H54 (cell line): Measurements from ENCODE around the gene MTRF1L.
"Not testable (repeated sequence)": the region's sequence is repeated elsewhere in the genome, so short reads cannot be mapped to it uniquely, and the experiment has no call there.

Experiments used
- DNase-seq: peaks from one replicate; pipeline ENCODE4 v3.0.0; 2011; ENCODE audit warnings: low spot score, mixed read lengths; ENCODE audit not compliant: insufficient read length
- FAIRE-seq: peaks from 3 replicates; lab custom pipeline; 2011; peaks lifted over from hg19 to GRCh38; lab: Jason Lieb, UNC
- POLR2A ChIP-seq: IDR thresholded peaks from 2 replicates; pipeline ENCODE4 v1.6.1; 2011; ENCODE audit warnings: low read depth, mild to moderate bottlenecking, low read length

Gene MTRF1L

DNA sequence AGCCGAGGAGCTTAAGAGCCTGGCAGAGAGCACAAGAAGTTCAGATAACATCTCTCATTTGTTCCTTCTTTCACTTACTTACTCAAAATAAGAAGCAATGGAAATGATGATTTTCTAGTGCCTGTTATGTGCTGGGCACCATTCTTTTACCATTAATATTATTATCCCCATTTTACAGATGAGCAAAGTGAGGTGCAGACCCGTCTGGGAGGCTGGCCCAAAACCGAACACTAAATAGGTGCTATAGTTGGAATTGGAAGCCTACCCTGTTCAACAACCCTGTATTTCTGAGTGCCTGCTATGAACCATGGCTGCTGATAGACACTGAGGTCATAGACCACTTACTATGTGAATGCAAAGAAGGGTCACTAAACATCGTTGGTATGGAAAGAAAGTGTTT, 25.0 kb upstream of the MTRF1L start:
- FAIRE-seq (no peak), DNase-seq (no peak)
- TF ChIP-seq POLR2A: no peak

DNA sequence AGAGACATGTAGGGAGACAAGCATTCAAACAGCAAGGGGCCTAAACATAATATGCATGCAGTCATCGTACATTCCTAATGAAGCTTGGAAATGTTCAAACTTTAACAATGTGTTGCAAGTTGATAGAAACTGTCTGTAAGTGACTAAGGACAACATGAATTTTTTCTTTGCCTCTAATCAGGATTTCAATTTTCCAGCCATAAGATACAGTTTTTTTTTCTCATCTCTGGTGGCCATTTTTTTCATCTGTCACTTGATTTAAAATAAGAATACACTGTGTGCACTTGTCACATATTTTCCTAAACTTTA, 22.2 kb upstream of the MTRF1L start:
- DNase-seq (no peak), FAIRE-seq (no peak)
- no peak for TF ChIP-seq POLR2A

DNA sequence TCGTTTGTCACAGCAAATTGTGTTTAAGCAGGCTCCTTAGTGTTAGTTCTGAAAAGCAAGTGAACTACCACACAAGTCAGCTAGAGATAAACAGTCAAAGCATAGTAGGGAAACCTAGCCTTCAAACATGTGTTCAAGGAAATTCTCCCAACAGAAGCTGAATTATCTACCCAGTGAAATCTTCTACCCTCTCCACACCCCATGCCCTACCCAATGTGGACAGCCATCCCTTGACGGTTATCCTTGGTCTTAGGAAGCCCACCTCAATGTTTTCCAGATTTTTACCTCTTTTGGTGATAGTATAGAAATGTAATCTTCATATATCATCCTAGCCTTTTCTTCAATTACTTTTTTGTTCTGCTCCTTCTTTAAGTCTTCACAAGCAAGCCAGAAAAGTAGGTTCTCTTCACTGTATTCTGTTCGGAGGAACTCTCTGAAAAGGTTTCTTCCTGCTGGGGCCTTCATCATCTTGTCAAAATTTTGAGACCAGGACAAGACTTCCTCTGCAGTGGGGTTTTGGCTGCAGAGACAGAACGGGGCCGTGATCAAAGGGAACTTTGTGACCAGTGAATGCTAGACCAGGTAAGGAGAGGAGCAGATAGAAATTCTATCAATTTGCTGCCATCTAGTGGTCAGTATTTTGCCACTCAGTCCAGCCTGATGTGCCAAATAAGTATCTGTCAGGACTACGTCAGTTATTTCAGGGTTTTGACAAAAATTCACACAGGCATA, 21.6 kb upstream of the MTRF1L start:
- DNase-seq: no peak

DNA sequence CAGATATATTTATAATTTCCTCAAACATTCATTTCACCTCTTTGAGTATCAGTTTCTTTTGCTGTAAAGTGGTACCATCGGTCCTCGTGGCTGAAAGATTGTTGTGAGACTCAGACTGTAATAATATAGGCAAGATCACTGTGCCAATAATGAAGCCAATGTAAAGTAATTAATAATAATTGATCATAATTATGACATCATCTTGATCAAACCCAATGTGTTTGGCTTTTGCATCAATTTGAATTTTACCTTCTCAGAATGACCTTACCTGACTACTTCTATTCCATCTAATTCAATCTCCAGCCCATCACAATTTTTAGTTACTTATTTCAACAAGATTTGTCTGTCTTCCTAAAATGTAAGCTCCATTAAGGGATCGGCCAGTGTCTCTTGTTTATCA, 15.8 kb upstream of the MTRF1L start:
- DNase-seq (no peak), FAIRE-seq (no peak)
- no peak for TF ChIP-seq POLR2A

More for the DNA sequence above, 21.6 kb upstream of the MTRF1L start:
- peak; percentile 68 for FAIRE-seq
- TF ChIP-seq POLR2A: no peak

DNA sequence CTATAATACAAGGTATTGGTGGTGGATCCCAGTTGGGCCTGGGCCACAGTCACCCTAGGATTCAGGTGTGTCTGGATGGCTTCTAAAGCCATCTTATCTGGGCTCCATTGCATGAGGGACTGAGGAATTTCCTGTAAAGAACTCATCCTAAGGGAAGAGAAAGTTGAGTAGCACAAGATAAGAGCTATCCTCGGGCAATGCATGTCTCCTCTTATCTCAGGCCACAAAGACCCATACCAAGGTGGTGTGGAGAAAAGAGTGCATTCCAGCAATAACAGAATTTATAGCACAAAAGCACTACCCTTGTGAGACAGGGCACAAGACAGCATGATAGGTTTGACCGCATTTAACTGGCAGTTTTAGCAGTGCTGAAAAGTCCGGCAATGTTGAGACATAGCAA, 14.3 kb upstream of the MTRF1L start:
- FAIRE-seq (no peak), DNase-seq (no peak)
- TF ChIP-seq POLR2A: no peak

DNA sequence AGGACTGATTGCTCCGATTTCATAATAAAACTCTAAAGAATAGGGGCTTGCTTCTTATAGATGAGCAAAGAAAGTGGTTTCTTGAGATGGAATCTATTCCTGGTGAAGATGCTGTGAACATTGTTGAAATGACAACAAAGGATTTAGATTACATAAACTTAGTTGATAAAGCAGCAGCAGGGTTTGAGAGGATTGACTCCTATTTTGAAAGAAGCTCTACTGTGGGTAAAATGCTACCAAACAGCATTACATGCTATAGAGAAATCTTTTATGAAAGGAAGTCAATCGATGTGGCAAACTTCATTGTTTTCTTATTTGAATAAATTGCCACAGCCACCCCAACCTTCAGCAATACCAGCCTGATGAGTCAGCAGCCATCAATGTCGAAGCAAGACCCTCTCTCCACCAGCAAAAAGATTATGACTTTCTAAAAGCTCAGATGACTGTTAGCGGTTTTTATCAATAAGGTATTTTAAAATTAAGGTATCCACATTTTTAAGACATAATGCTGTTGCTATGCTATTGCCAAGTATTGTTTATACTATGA, 12.7 kb upstream of the MTRF1L start:
- TF ChIP-seq POLR2A: no peak
- DNase-seq (no peak), FAIRE-seq (no peak)

DNA sequence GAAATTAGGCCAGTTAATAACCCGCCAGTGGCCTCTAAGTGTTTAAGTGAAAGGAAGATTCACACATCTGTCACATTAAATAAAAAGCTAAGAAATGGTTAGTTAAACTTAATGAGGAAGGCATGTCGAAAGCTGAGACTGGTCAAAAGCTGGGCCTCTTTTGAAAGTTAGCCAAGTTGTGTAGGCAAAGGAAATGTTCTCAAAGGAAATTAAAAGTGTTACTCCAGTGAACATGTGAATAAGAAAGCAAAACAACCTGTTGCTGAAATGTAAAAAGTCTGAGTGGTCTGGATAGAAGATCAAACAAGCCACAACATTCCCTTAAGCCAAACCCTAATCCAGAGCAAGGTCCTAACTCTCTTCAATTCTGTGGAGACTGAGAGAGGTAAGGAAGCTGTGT, 10.9 kb upstream of the MTRF1L start:
- FAIRE-seq (no peak), DNase-seq (no peak)
- TF ChIP-seq POLR2A: no peak

DNA sequence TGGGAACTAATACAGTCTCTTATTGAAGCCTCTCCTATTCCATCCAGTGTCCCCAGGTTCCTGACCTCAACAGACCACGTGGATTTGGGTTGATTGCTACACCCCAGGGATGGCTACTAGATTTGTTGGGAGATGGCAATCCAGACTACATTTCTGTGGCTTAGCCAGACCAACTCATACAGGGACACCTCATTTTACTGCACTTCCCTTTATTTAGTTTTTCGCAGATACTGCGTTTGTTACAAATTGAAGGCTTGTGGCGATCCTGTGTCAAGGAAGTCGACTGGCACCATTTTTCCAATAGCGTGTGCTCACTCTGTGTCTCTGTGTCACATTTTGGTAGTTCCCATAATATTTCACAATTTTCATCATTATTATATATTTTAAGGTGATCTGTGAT, 10.3 kb upstream of the MTRF1L start:
- no peak for FAIRE-seq
- DNase-seq: no peak
- TF ChIP-seq POLR2A: no peak

DNA sequence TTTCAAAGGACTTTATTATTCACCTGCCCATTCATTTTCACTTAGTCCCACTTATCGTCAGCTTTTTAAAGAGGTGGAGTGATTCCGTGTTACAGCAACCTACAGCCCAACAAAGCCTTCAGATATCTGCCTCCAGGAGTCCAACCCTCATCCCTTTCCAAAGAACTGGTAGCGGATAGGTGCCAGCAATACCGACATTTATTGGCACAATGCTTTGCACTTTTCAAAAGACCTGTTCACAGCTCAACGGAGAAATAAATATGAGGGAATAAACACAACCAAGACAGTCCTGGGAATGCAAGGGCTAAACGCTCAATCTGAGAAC, 819 bp upstream of the MTRF1L start:
- no peak for TF ChIP-seq POLR2A
- DNase-seq: no peak
- FAIRE-seq: no peak

DNA sequence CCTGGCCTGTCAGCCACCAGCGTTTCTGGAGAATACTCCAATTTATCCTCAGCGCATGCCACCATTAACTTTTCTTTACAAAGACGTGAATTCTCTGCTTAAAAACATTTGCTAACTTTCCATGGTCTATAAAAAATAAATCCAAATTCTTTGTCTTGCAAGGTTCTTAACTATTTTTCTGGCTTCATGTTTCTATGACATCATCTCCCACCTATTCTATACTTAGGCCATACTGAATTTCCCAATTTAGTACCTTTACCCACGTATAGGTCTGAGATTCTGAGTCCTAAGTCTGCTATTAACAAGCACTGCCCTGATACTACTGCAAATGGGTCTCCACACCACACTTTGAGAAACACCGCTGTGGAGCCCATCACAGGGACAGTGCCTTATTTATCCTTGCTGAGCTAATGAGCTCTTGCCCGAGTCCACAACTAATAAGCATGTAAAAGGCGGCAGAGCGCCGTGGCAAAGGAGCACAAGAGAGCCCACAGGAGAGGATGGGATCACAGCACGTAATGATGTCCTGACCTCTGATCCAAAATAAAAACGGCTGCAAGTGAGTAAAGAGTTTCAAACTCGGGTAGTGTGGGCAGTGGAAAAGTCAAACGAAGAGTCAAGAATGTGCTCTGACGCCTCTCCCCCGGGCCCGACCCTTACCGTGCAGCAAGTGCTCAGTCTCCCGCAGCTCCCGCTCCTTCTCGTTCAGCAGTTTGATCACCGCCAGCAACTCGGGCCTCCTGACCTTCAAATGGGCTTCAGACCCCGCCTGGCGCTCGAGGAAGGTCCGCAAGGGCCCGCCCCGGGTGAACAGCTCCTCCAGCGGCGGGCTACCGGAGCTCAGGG, 519 bp downstream of the MTRF1L start:
- no peak for TF ChIP-seq POLR2A
- FAIRE-seq: no peak
- DNase-seq: no peak

DNA sequence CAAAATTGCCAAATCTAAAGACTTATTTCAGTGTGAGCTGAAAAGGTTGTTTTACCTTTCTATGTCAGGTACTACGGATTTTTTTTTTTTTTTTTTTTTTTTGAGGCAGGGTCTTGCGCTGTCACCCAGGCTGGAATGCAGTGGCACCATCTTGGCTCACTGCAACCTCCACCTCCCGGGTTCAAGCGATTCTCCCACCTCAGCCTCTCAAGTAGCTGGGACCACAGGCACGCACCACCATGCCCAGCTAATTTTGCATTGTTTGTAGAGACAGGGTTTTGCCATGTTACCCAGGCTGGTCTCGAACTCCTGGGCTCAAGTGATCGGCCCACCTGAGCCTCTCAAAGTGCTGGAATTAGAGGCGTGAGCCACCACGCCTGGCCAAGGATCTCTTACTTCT, 1.7 kb downstream of the MTRF1L start:
- DNase-seq, FAIRE-seq: not testable (repeated sequence)

DNA sequence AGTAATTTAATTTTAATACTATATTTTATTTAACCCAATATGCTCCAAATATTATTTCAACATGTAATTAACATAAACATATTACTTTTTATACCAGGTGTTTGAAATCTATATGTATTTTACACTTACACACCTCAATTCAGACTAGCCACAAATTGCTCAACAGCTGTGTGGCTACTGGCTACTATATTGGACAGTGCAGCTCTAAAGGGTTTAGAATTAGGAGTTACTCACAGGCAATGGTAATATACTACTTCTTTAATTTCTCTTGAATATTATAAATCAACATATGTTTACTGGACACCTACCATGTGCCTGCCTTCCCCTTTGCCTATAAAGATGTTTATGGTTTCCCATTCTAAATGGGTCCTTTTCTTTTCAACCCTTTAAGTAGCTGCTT, 2.3 kb downstream of the MTRF1L start:
- TF ChIP-seq POLR2A: no peak
- no peak for DNase-seq
- FAIRE-seq: no peak

DNA sequence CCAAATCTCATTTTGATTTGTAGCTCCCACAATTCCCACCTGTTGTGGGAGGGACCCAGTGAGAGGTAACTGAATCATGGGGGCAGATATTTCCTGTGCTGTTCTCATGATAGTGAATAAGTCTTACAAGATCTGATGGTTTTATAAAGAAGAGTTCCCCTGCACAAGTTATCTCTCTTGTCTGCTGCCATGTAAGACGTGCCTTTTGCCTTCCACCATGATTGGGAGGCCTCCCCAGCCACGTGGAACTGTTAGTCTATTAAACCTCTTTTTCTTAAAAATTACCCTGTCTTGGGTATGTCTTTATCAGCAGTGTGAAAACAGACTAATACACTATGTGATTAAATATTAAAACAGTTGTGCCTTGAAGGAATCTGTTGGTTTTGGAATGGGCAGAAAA, 3.0 kb downstream of the MTRF1L start:
- DNase-seq, FAIRE-seq: not testable (repeated sequence)

DNA sequence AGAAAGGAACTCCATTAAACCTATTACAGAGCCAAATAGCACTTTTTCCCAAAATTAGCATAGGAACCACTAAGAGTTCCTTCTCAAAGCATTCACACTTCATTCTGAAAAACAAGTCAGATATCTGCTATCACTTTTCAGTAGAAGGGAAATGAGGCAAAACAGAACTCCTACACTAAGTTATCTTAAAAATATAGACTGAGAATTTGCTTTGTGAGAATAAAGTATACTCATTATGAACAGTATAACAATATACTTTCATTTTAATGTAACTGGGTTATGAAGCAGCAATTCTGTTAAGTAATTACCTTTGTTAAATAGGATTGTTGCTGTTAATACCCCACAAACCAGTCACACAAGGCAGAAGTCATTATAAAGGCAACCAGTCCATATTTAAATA, 8.7 kb downstream of the MTRF1L start:
- no peak for FAIRE-seq
- DNase-seq: no peak
- TF ChIP-seq POLR2A: no peak

DNA sequence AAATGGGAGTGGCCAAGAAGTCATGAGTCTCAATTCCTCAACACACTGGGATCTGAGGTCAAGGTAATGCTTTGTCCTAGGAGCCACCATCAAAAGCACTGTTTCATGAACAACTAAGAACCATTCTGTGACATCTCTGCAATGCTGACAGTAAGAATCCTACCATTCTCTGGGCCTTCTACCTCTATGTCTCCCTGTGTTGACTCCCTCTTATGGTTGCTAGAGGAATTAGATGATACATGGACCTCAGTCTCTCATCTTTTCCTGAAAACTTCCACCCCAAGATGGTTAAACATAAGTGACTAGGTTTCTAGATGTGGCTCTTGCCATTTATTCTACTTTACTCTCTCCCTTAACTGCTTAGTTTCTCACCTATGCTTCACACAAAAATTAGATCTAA, 9.1 kb downstream of the MTRF1L start:
- FAIRE-seq (peak; percentile 33), DNase-seq (no peak)
- no peak for TF ChIP-seq POLR2A

DNA sequence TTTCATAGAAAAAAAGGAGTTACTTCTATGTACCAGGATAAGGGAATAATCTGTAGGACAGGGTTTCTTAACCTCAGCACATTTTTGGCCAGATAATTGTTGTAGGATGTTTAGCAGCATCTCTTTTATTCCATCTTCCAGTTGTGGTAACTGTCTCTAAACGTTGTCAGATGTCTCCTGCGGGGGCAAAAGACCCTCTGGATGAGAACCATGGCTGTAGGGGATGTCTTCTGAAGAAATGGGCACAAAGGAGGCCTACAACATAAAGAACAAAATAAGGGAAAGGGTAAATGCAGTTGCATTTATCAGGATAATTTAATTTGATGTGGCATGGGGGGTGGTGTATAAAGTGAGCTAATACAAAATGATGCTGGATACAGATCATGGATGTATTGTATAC, 15.5 kb downstream of the MTRF1L start:
- FAIRE-seq (no peak), DNase-seq (no peak)
- TF ChIP-seq POLR2A: no peak

DNA sequence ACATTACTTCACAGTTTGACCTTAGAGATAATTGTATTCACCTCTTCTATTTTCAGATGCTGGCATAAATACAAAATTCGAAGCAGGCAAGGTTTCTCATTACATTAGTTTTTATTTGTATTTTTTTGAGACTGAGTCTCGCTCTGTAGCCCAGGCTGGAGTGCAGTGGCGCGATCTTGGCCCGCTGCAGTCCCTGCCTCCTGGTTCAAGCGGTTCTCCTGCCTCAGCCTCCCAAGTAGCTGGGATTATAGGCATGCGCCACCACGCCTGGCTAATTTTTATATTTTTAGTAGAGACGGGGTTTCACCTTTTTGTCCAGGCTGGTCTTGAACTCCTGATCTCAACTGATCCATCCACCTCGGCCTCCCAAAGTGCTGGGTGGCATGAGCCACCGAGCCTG, 17.2 kb downstream of the MTRF1L start:
- FAIRE-seq, DNase-seq: not testable (repeated sequence)
